HCT116 (cell line): ENCODE data around the gene UPK1B. TPM values are rescaled to one million over a fixed set of nuclear protein-coding genes. Genes with fewer than 3 reads are reported as not detected.

Experiments
- ATAC-seq: fragments of 200-7000 bp; cut with Tn5 transposase; 2 replicates; pipeline ENCODE4 v1.9.1; 2020; ENCODE audit warnings: mild to moderate bottlenecking, moderate library complexity
- BruUV-seq: library from RNA; stranded (reverse); fragments of 400-500 nt; replicated peaks from 2 replicates; lab custom pipeline; 2021; lab: Mats Ljungman, UMichigan
- CTCF ChIA-PET: fragments of 300-600 bp; sonication (Branson Sonifier 250); formaldehyde crosslinking; loops from one replicate; lab custom pipeline; 2021; ENCODE audit warnings: antibody characterized with exemption; lab: Charles Lee
- POLR2A ChIA-PET: fragments of 300-600, 350-600 bp; sonication (Branson Sonifier 250); formaldehyde crosslinking; loops from one replicate; lab custom pipeline; 2021; ENCODE audit warnings: antibody characterized with exemption; lab: Charles Lee
- RAD21 ChIA-PET, 2 experiments: fragments of 300-600 bp; sonication (Branson Sonifier 250); formaldehyde crosslinking; loops; one replicate each; lab custom pipeline; 2023; ENCODE audit warnings: low total read pairs in 2 of 2; ENCODE audit not compliant: uncharacterized antibody in 2 of 2, unreplicated experiment in 2 of 2, low non-redundant PET in 1 of 2; lab: Charles Lee
- DNase-seq: peaks from one replicate; pipeline ENCODE4 v3.0.0-alpha.2; 2010; ENCODE audit warnings: low read depth, low spot score
- H2AFZ ChIP-seq: fragments of 200-600 bp; shearing (Covaris generic), sonication (generic); 2 replicates; pipeline ENCODE4 v1.6.1; 2017; ENCODE audit warnings: low read depth, mixed run types, mixed read lengths, antibody characterized with exemption, low read length; ENCODE audit not compliant: poor library complexity, severe bottlenecking
- H3K27ac ChIP-seq: 2 replicates; pipeline ENCODE4 v1.5.1; 2012; ENCODE audit warnings: low read depth, low read length
- H3K27me3 ChIP-seq: fragments of 200-600 bp; sonication (generic); 2 replicates; pipeline ENCODE4 v1.6.1; 2016; ENCODE audit warnings: mixed run types, low read length, mixed read lengths; ENCODE audit not compliant: insufficient read depth
- H3K36me3 ChIP-seq, 2 experiments: fragments of 200-500 bp in 1 of 2; fragments of 200-600 bp in 1 of 2; sonication (Bioruptor generic) in 1 of 2; sonication (generic) in 1 of 2; 2 replicates each; pipeline versions ENCODE4 v1.5.1 to v1.6.1; 2014 to 2016; ENCODE audit warnings: low read length in 2 of 2, inconsistent platforms in 1 of 2, mixed read lengths in 1 of 2, mixed run types in 1 of 2; ENCODE audit not compliant: insufficient read depth in 2 of 2, control insufficient read depth in 1 of 2
- H3K4me1 ChIP-seq, 2 experiments: fragments of 200-600 bp in 1 of 2; sonication (generic) in 1 of 2; 2 replicates each; pipeline versions ENCODE4 v1.5.1 to v1.6.1; 2012 to 2017; ENCODE audit warnings: low read length in 2 of 2, inconsistent platforms in 1 of 2, mild to moderate bottlenecking in 1 of 2, mixed read lengths in 1 of 2, mixed run types in 1 of 2, moderate library complexity in 1 of 2; ENCODE audit not compliant: insufficient read depth in 2 of 2, control insufficient read depth in 1 of 2
- H3K4me2 ChIP-seq: fragments of 200-600 bp; sonication (generic); 2 replicates; pipeline ENCODE4 v1.6.1; 2017; ENCODE audit warnings: mixed run types, low read length, mixed read lengths
- H3K4me3 ChIP-seq, 2 experiments: fragments of 200-600 bp in 1 of 2; sonication (generic) in 1 of 2; replicated peaks in 1 of 2; 2 replicates each; pipeline ENCODE4 v1.5.1; 2011 to 2016; ENCODE audit warnings: low read length in 2 of 2, control low read depth in 1 of 2, low read depth in 1 of 2, mild to moderate bottlenecking in 1 of 2, mixed read lengths in 1 of 2, mixed run types in 1 of 2
- H3K79me2 ChIP-seq: fragments of 200-600 bp; sonication (generic); 2 replicates; pipeline ENCODE4 v1.6.1; 2017; ENCODE audit warnings: mild to moderate bottlenecking, mixed run types, low read length, moderate library complexity, mixed read lengths; ENCODE audit not compliant: insufficient read depth
- H3K9ac ChIP-seq: fragments of 200-600 bp; sonication (generic); 2 replicates; pipeline ENCODE4 v1.6.1; 2016; ENCODE audit warnings: low read length, mixed read lengths
- H3K9me2 ChIP-seq: fragments of 200-600 bp; sonication (generic), shearing (Covaris generic); 2 replicates; pipeline ENCODE4 v1.6.1; 2017; ENCODE audit warnings: mixed run types, mild to moderate bottlenecking, moderate library complexity; ENCODE audit not compliant: insufficient read depth
- H3K9me3 ChIP-seq, 2 experiments: fragments of 200-500 bp in 1 of 2; fragments of 200-600 bp in 1 of 2; sonication (Bioruptor generic) in 1 of 2; sonication (generic) in 1 of 2; 2 replicates each; pipeline ENCODE4 v1.6.1; 2014 to 2017; ENCODE audit warnings: low read length in 2 of 2, mixed read lengths in 2 of 2, inconsistent platforms in 1 of 2, low read depth in 1 of 2, mild to moderate bottlenecking in 1 of 2, mixed run types in 1 of 2, moderate library complexity in 1 of 2; ENCODE audit not compliant: control insufficient read depth in 1 of 2, insufficient read depth in 1 of 2
- H4K20me1 ChIP-seq: fragments of 200-600 bp; sonication (generic), shearing (Covaris generic); 2 replicates; pipeline ENCODE4 v1.6.1; 2017; ENCODE audit warnings: mixed run types, mild to moderate bottlenecking, moderate library complexity; ENCODE audit not compliant: insufficient read depth
- EZH2phosphoT487 ChIP-seq: fragments of 200-600 bp; IDR thresholded peaks from 2 replicates; pipeline ENCODE4 v1.6.1; 2018; ENCODE audit warnings: antibody characterized with exemption, borderline replicate concordance
- MAX ChIP-seq: IDR thresholded peaks from 2 replicates; pipeline ENCODE4 v1.6.1; 2012
- POLR2A ChIP-seq: IDR thresholded peaks from 2 replicates; pipeline ENCODE4 v1.7.0; 2011; ENCODE audit warnings: borderline replicate concordance; ENCODE audit not compliant: insufficient read depth, insufficient read length; ENCODE audit errors: extremely low read depth
- RAD21 ChIP-seq: IDR thresholded peaks from 2 replicates; pipeline ENCODE4 v1.6.1; 2012; ENCODE audit warnings: low read depth, mild to moderate bottlenecking
- SIN3A ChIP-seq: IDR thresholded peaks from 2 replicates; pipeline ENCODE4 v1.6.1; 2012; ENCODE audit warnings: low read depth
- SRF ChIP-seq: IDR thresholded peaks from 2 replicates; pipeline ENCODE4 v1.6.1; 2012; ENCODE audit warnings: low read depth
- TCF7L2 ChIP-seq: IDR thresholded peaks from 2 replicates; pipeline ENCODE4 v1.7.0; 2011; ENCODE audit warnings: borderline replicate concordance, inconsistent platforms; ENCODE audit not compliant: insufficient read depth, insufficient read length; ENCODE audit errors: extremely low read depth
- YY1 ChIP-seq: IDR thresholded peaks from 2 replicates; pipeline ENCODE4 v1.6.1; 2011; ENCODE audit warnings: low read length, low read depth, moderate library complexity, mild to moderate bottlenecking; ENCODE audit not compliant: insufficient replicate concordance; ENCODE audit errors: extremely low read depth
- ZFX ChIP-seq: fragments of 450-650 bp; IDR thresholded peaks from 2 replicates; pipeline ENCODE4 v1.6.1; 2017
- intact Hi-C: fragments of 100-400 bp; cut with micrococcal nuclease; formaldehyde crosslinking; loops from 2 replicates; pipeline ENCODE4 v1.10.0; 2022
- total RNA-seq: library from RNA; stranded (reverse); gene quantifications from one replicate; pipeline ENCODE4 v1.2.1, GENCODE V29; 2021; ENCODE audit not compliant: unreplicated experiment

The UPK1B gene
- total RNA-seq, 1 experiment from 2014 or later = not detected

- TF ChIP-seq TCF7L2 (no peak), YY1 (no peak), EZH2phosphoT487 (no peak), POLR2A (no peak), MAX (no peak), RAD21 (no peak), SIN3A (no peak)
Measured at GRCh38 chr3:119237299-119237698, 63.9 kb downstream of the UPK1B start (continued).

GRCh38 chr3:119238363-119238762 is 65.0 kb downstream of the UPK1B start:
- no peak overlapping the region for H3K4me3 ChIP-seq
- no peaks in the 10 kb centered on the region for H3K9me2 ChIP-seq
- H4K20me1 ChIP-seq = no peaks in the 10 kb centered on the region
- H3K27me3 ChIP-seq = no peaks in the 10 kb centered on the region
- no peaks in the 10 kb centered on the region for H3K9me3 ChIP-seq
- BruUV-seq = no TSS peak
- peaks cover 23% of the 10 kb centered on the region for H3K79me2 ChIP-seq
- TF ChIP-seq EZH2phosphoT487 (no peak), ZFX (no peak), SRF (no peak), RAD21 (no peak)
- ATAC-seq (no peak), DNase-seq (no peak)
- H3K9ac ChIP-seq = no peak overlapping the region
- ChIA-PET CTCF (no interaction called here), POLR2A (no interaction called here), RAD21 (no interaction called here)
- H3K4me2 ChIP-seq = no peak overlapping the region
- H3K4me1 ChIP-seq = peaks cover 6 to 23% of the 10 kb centered on the region in 2 experiments
- intact Hi-C loops = no loop called here
- no peak overlapping the region for H3K27ac ChIP-seq
- H2AFZ ChIP-seq = no peak overlapping the region
- peaks cover 0 to 4% of the 10 kb centered on the region in 2 experiments; a peak in 1 of 4 replicates for H3K36me3 ChIP-seq
